GM18498 (cell line): ENCODE data around the gene CCL27.

Experiments used
- ATAC-seq: cut with Tn5 transposase; IDR thresholded peaks from one replicate; pipeline ENCODE4 v1.9.1; 2021; ENCODE audit warnings: mild to moderate bottlenecking, moderate library complexity; ENCODE audit not compliant: unreplicated experiment

The CCL27 gene

DNA sequence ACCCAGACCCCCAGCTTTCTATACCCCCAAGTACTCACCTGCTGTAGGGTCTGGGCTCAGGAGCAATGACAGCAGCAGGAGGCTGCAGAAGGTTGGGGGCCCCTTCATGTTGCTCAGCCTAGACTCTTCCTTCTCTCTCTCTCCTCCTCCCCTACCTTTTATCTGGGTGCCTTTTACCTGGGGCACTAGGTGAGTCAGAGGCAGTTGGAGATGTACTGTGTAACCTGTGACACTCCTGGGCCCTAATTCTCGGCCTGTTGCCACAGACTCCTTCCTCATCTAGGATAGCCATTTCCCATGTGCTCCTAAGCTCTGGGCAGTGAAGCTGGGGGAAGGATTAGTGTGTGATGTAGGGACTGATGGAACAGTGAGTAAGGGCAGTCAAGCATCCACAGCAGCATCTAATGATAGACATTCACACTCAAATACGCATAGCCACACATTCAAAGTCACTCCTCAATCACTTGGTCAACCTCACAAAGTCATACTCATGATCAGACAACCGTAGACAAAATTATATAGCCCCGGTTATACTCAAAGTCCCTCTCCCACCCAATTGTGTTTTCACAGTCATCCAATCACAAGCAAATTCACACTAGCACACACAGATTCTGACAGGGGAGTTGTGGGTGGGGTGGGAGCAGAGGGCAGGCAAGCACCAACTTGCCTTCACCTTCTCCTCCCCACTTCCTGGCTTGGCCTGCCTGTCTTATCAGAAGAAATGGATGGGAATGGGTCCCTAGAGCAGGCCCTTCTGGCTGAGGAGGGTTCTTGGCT is at the start of gene CCL27:
Gene CCL27, minus strand, starts transcription at position 132 of the 777 bp plus-strand sequence. Its CDS starts 24 bp downstream, at position 108.
- ATAC-seq = no peak

- ATAC-seq = no peak
These were observed 49.7 kb upstream of the CCL27 start for GRCh38 chr9:34712140-34712539.

DNA sequence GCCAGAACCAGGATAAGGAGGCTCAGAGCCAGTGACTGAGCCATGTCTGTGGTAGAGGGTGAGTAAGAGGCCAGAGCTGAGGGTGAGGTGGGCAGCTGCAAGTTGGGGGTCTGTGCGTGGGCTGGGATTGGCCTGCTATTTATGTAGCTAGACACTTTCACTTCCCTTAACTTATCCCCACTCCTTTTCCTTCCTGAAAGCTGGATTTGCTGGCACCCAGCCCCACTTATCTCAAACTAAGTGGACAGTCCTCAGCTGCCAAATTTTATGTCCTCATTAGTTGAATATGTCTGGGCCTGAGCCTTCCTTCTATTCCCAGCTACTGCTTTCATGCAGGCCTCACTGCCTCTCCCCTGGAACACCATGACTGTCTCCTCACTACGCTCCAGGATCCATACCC is 47.6 kb upstream of the CCL27 start, which contains the start of gene CCL21:
Gene CCL21, minus strand, starts transcription at position 114 of the 400 bp plus-strand sequence. Its CDS starts 70 bp downstream, at position 44.
- ATAC-seq = no peak

- no peak for ATAC-seq
These were observed 46.9 kb upstream of the CCL27 start for GRCh38 chr9:34709196-34709978.

GRCh38 chr9:34707130-34707529 is 44.7 kb upstream of the CCL27 start:
- ATAC-seq = no peak

DNA sequence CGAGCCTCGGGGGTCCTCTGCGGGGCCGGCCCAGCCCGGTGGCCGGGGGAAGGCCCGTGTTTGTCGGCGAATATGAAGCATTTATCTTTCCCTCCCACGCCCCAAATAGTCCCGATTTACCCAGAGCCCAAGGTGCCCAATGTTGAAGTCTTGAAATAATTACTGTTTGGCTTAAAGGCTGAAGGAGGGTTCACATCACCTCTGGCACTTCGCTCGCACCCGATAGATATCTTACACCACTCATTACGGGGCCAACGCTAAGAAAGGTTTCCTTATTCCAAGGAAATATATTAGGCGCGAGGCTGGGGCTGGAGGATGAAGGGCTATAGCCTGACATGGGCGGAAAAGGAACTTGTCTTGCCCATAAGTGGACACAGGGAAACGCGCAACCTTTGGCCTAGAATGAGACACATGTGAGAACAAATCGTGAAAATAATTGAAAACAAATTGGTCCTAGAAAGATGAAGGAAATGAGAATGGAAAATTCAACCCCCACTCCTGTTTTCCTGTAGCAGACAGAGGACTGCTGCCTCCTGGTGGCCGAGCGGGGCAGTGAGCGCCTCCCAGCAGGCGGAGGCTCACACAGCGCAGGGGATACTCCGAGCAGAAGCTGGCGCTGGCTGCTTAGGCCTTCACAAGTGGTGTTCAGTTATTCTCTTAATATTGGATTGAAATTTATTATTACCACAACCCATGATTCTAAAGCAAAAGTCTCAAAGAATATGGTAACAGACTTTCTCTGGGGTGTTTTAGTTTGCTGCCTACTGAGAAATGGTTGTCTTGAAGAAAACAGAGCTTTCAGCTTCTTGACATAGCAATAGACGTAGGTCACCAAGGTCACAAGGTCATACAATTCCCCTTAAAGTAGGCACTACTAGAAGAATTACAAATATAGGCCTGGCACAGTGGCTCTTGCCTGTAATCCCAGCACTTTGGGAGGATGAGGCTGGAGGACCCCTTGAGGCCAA is 39.6 kb upstream of the CCL27 start:
- peak; percentile 72 for ATAC-seq

- ATAC-seq = no peak
These were observed 38.7 kb upstream of the CCL27 start for GRCh38 chr9:34701023-34701768.

GRCh38 chr9:34694811-34695210 is 32.4 kb upstream of the CCL27 start:
- no peak for ATAC-seq

DNA sequence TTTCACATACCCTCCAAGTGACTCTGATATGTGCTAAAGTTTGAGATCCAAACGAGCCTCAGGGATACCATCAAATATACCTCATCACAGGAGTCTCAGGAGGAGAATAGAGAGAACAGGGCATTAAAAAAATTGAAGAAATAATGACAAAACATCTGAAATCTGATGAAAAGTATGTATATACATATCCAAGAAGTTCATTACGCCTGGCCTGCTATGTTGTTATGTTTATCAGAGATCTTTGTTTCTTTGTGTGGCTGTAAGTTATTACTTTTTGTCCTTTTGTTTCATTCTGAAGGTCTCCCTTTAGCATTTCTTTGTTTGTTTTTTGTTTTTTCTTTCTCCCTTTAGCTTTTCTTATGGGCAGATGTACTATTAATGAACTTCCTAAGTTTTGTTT is 31.1 kb upstream of the CCL27 start:
- no peak for ATAC-seq

DNA sequence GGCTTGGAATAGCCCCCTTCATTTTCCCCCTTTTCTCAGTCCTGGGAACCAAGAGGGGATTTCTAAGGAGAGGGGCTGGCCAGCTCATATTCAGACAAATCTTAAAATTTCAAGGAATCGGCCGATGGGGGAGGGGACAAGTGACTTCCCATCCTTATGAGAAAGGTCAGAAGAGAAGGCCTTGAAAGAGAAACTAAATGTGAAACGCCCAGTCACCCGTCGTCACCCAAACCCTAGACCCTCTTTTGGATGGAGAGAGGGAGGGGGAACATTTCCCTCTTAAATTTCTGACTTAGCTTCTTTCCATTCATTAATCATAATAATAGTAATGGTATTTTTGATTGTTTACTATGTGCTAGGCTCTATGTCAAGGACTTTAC is 29.5 kb upstream of the CCL27 start:
- no peak for ATAC-seq

DNA sequence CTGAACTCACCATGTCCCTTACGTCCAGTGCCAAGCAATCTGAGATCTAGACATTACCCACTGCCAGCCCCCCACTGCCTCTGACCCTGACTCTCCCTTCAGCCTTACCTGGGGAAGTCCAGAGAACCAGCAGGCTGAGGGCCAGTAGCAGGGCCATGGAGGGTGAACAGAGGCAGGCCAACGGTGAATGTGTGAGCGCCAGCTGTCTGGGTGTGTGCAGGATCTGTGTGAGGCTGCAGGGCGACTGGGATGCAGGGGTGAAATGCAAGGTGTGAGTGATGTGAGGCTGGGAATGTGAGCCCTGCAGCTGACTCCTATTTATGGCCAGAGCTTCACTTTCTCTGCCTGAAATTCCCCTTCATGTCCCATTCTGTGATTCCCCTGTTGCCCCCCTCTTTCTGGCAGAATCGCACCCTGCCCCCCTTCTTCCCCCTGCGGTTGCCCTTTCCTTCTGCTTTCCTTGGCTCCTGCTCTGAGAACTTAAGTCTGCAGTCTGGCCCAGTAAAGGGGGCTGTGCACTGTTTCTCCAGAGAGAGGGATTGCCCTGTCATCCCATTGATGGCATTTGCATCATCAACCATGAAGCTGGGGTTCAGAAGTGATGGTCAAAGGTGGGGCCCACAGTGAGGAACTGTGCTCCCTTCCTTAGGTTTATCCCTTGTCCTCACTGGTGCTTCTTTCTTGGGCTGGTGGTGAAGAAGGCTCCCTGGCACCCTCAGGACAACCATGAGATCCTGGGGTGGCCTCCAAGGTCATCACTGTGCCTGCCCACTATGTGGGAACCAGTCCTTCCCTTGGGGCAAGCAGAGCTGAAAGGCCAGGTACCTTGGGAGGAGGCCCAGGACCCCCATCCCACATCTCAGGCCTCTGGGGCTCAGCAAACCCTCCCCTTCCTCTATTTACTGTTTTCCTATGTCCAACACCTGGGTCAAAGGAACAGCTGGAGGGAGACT is 28.8 kb upstream of the CCL27 start, which contains the start of gene CCL19:
Gene CCL19, minus strand, starts transcription at position 294 of the 953 bp plus-strand sequence. Its CDS starts 137 bp downstream, at position 157.
- ATAC-seq = no peak

DNA sequence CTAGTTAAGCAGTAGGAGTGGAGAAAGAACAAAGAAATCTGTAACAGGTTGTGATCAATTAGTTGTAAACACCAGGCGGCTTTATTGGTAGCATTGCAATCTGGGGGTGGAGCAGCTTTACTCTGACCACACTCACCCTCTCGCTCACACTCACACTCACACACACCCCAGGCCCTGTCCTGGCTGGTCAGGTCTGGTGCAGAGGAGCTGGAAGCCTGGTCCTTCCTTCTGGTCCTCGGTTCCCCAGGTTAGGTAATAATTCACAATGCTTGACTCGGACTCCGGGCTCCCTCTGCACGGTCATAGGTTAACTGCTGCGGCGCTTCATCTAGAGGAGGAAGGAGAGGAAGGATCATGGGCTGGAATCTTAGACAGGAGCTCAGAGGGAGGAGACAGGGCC is 27.1 kb upstream of the CCL27 start:
- ATAC-seq = no peak

DNA sequence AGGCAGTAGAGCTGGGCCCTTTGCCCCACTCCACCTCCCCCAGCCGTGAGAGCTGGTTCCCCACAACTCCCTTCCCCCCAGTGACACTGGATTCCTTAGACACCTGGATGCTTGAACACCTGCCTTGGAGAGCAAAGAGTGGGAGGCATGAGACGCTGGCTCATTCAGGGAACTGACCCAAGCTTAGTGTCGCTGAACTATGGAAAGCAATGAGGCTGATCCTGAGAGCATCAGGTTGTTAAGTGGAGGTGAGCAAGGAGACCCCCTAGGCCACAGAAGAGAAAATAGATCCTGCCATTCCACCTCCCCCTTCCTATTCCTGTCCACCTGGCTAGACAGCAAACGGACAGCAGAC is 26.6 kb upstream of the CCL27 start:
- ATAC-seq = no peak

DNA sequence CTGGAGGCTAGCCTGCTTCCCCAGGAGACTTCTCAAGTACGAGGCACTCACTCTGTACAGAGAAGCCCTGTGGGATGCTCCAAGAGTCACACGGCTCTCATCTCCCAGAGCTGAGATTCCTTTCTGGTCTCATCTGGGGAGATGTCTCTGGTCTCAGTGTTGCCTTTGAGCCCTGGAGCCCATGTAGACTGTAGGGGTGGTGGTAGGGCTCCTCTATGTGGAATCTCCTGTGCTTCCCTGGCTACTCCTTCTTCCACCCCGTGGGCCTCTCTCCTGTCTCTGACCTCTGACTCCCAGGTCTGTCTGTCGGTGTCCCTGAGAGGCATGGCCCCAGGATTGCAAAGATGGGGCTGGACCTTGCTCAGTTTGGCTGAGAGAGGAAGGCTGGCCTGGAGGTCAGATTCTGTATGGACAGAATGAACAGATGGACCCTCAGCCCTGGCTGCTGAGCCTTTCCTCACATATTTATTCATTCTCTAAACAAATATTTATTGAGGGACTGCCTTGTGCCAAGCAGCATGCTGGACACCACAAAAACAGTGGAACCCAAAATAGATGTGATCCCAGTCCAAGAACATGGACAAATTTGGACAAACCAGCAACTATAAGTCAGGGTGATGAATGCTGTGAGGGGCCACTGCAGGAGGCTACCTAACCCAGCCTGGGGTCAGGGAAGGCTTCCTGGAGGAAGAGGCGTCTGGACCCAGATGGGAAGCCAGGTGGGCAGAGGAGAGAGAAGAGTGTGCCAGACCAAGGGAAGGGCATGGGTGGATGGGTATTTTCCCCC is 26.1 kb upstream of the CCL27 start:
- ATAC-seq = no peak

- no peak for ATAC-seq
These were observed 25.0 kb upstream of the CCL27 start for GRCh38 chr9:34687276-34688030.

DNA sequence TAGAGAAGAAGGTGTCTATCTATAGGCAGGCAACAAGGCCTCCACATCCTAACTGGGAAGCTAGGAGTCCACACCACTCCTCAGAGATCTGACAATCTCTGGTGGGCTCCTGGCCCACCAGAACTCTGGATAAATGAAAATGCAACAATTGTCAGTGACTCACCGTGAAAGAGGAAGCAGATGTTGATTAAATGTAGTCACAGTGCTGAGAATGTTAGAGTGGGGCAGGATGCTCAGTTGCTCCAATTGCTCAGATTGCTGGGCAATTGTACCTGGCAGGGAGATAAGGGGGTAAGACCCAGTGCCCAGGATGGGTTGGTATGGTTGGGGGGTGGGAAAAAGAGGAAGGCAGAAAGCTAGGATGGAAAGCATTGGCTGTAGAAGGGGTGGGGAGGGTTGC is 24.3 kb upstream of the CCL27 start:
- ATAC-seq = no peak

DNA sequence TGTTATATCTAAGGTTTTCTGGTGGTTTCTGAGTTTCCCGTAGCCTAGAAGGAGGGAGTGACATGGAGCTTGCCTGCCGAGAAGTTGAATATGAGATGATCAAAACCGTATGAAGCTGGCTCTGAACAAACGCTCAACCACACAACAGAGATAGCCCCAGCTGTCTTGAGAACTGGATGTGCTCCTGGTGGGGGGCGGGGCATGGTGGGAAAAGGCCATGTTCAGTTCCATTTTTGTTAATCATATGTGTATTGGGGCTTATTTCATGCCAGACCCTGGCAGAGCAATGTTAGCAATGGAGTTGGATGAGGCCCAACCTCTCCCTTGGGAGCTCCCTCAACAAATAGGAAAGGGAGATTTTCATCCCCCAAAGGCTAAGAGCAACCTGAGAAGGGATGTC is 23.8 kb upstream of the CCL27 start:
- ATAC-seq = no peak

DNA sequence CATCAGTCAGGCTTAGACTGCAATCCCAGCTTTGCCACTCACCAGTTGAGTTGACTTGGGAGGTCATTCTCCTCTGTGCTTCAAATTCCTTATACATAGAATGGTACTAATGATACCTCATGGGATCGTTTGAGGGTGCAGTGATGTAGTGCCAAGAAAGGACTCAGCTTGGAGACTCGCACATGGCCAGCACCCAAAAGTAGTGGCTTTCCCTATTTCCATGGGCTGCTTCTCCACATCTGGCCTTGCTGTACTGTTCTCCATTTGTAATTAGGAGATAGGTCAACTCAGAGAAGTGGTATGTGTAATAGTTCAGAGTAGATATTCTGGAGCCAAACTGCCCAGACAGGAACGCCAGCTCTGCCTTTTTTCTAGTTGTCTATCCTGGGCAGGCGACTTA is 23.1 kb upstream of the CCL27 start:
- no peak for ATAC-seq
